Activated naive CD4-positive, alpha-beta T cell treated with anti-CD3 and anti-CD28 coated beads, Interleukin-2, amount 50 U/mL, for 24 hours (primary cell): ENCODE results near the gene SYT8.
"Not testable (repeated sequence)": the region's sequence is repeated elsewhere in the genome, so short reads cannot be mapped to it uniquely, and the experiment has no call there.

Experiments used
- H3K27ac Mint-ChIP-seq: one replicate; pipeline ENCODE4 v1.8.0; 2021; ENCODE audit warnings: mild to moderate bottlenecking, mixed read lengths
- H3K27me3 Mint-ChIP-seq: one replicate; pipeline ENCODE4 v1.8.0; 2021; ENCODE audit warnings: mixed read lengths
- H3K36me3 Mint-ChIP-seq: one replicate; pipeline ENCODE4 v1.8.0; 2021; ENCODE audit warnings: mixed read lengths
- H3K4me1 Mint-ChIP-seq: one replicate; pipeline ENCODE4 v1.8.0; 2021; ENCODE audit warnings: mixed read lengths
- H3K4me3 Mint-ChIP-seq: one replicate; pipeline ENCODE4 v1.8.0; 2021; ENCODE audit warnings: mild to moderate bottlenecking, mixed read lengths
- H3K9me3 Mint-ChIP-seq: one replicate; pipeline ENCODE4 v1.8.0; 2021; ENCODE audit warnings: mixed read lengths

SYT8 gene

GRCh38 chr11:1875093-1875850 lies 40.5 kb downstream of the SYT8 start:
- H3K36me3 Mint-ChIP-seq: no peaks in the 10 kb centered on the region
- no peaks in the 10 kb centered on the region for H3K27me3 Mint-ChIP-seq
- H3K4me1 Mint-ChIP-seq: peaks cover 41% of the 10 kb centered on the region
- H3K9me3 Mint-ChIP-seq: no peaks in the 10 kb centered on the region
- H3K4me3 Mint-ChIP-seq: no peak overlapping the region
- no peak overlapping the region for H3K27ac Mint-ChIP-seq

GRCh38 chr11:1875851-1876301 lies 41.1 kb downstream of the SYT8 start:
- not testable (repeated sequence) for H3K9me3 Mint-ChIP-seq, H3K27me3 Mint-ChIP-seq, H3K36me3 Mint-ChIP-seq, H3K27ac Mint-ChIP-seq, H3K4me3 Mint-ChIP-seq
- peaks cover 39% of the 10 kb centered on the region for H3K4me1 Mint-ChIP-seq

DNA sequence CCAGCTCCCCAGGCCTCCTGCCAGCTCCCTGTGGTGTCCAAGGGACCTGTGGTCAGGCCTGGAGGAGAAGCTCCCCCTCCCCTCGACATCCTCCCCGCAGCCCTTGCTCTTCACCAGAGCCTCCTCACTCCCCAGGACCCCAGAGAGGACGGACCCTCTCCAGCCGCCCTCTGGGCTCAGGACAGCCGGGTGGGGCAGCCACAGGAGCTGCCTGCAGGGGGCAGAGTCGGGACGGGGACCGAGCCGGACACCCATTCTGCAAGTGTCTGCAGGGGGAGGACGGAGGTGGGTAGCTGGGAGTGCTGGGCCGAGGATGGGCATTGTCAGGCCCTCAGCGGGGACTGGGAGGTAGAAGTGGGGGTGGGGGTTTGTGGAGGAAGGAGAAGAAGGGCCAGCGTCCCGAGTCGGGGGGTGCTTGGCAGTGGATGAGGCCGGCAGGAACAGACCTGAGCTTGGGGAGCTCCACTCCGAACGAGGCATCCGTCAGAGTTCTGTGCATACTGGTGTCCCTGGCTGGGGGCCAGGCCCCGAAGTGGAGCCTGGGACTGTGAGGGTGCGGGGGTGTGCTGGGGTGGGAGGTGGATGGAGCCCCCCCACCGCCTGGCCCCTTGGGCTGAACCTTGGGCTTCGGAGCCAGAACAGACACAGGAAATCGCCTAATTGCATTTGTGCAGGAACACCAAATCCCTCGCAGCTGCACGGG lies 41.7 kb downstream of the SYT8 start:
- no peaks in the 10 kb centered on the region for H3K36me3 Mint-ChIP-seq
- peaks cover 35% of the 10 kb centered on the region for H3K4me1 Mint-ChIP-seq
- H3K9me3 Mint-ChIP-seq: no peaks in the 10 kb centered on the region
- H3K27ac Mint-ChIP-seq: no peak overlapping the region
- no peaks in the 10 kb centered on the region for H3K27me3 Mint-ChIP-seq
- no peak overlapping the region for H3K4me3 Mint-ChIP-seq

GRCh38 chr11:1877211-1878136 lies 42.7 kb downstream of the SYT8 start:
- H3K36me3 Mint-ChIP-seq: no peaks in the 10 kb centered on the region
- H3K4me3 Mint-ChIP-seq: no peak overlapping the region
- no peaks in the 10 kb centered on the region for H3K9me3 Mint-ChIP-seq
- H3K4me1 Mint-ChIP-seq: peaks cover 28% of the 10 kb centered on the region
- no peaks in the 10 kb centered on the region for H3K27me3 Mint-ChIP-seq
- H3K27ac Mint-ChIP-seq: no peak overlapping the region

- Mint-ChIP-seq H3K9me3 (no peaks in the 10 kb centered on the region), H3K27me3 (no peaks in the 10 kb centered on the region), H3K27ac (no peak overlapping the region), H3K36me3 (no peaks in the 10 kb centered on the region), H3K4me1 (peaks cover 19% of the 10 kb centered on the region), H3K4me3 (no peak overlapping the region)
Measured at GRCh38 chr11:1878137-1879031, 43.6 kb downstream of the SYT8 start.

- no peaks in the 10 kb centered on the region for H3K36me3 Mint-ChIP-seq
- peaks cover 16% of the 10 kb centered on the region for H3K4me1 Mint-ChIP-seq
- no peaks in the 10 kb centered on the region for H3K9me3 Mint-ChIP-seq
- no peak overlapping the region for H3K27ac Mint-ChIP-seq
- H3K4me3 Mint-ChIP-seq: no peak overlapping the region
- no peaks in the 10 kb centered on the region for H3K27me3 Mint-ChIP-seq
Measured at GRCh38 chr11:1879342-1879940, 44.7 kb downstream of the SYT8 start.

DNA sequence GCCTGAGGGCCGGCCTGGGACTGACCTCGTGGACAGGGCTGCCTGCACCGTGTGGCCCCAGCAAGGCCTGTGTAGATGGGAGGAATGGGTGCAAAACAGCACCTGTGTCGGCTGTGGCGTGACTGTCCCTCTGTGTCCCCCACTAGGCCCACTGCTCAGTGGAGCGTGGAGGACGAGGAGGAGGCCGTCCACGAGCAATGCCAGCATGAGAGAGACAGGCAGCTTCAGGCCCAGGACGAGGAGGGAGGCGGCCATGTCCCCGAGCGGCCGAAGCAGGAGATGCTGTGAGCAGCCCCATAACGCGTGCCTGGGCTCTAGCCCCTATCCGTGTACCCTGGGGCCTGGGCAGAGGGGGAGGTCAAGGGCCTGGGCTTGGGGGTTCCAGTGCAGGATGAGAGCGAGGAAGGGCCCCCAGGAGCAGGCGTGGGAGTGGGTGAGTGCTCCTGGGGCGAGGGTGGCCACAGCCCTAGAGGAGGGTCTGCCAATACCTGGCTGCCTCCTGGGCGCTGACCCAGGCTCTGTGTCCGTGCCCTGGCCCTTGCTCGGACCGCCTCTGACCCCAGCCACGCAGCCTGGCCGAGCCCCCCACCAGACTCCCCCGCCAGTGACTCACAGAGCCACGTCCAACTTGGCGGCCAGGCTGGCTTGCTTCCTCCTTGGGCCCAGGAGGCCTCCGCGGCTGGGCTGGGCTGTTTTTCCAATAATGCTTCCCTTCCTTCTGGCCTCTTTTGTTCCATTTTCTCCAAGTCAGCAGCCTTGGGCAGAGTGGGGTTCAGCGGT lies 45.3 kb downstream of the SYT8 start:
- Mint-ChIP-seq H3K4me3 (no peak overlapping the region), H3K36me3 (no peaks in the 10 kb centered on the region), H3K27ac (no peak overlapping the region), H3K27me3 (no peaks in the 10 kb centered on the region), H3K9me3 (no peaks in the 10 kb centered on the region), H3K4me1 (peaks cover 16% of the 10 kb centered on the region)

DNA sequence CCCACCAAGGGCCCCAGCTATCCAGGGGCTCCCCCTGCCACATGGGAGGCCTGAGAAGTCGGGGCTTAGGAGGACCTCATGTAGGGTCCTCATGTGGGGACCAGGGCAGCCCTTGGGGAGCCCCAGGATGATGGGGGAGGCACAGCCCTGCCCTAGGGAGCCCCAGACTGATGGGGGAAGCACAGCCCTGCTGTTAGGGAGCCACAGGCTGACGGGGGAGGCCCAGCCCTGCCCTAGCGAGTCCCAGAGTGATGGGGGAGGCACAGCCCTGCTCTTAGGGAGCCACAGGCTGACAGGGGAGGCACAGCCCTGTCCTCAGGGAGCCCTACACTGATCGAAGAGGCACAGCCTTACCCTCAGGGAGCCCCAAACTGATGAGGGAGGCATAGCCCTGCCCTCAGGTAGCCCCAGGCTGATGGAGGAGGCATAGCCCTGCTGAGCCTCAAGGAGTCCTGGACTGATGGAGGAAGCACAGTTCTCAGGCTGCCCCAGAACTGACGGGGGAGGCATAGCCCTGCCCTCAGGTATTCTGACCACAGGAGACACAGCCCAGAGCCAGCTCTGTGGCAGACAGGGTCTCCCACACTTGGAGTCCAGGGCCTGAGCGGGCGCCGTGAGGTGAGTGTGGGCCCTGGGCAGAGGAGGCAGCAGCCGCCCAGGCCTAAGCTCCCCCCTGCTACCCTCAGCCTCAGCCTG lies 46.1 kb downstream of the SYT8 start:
- no peak overlapping the region for H3K4me3 Mint-ChIP-seq
- no peaks in the 10 kb centered on the region for H3K27me3 Mint-ChIP-seq
- H3K9me3 Mint-ChIP-seq: no peaks in the 10 kb centered on the region
- H3K36me3 Mint-ChIP-seq: no peaks in the 10 kb centered on the region
- no peak overlapping the region for H3K27ac Mint-ChIP-seq
- peaks cover 12% of the 10 kb centered on the region for H3K4me1 Mint-ChIP-seq

DNA sequence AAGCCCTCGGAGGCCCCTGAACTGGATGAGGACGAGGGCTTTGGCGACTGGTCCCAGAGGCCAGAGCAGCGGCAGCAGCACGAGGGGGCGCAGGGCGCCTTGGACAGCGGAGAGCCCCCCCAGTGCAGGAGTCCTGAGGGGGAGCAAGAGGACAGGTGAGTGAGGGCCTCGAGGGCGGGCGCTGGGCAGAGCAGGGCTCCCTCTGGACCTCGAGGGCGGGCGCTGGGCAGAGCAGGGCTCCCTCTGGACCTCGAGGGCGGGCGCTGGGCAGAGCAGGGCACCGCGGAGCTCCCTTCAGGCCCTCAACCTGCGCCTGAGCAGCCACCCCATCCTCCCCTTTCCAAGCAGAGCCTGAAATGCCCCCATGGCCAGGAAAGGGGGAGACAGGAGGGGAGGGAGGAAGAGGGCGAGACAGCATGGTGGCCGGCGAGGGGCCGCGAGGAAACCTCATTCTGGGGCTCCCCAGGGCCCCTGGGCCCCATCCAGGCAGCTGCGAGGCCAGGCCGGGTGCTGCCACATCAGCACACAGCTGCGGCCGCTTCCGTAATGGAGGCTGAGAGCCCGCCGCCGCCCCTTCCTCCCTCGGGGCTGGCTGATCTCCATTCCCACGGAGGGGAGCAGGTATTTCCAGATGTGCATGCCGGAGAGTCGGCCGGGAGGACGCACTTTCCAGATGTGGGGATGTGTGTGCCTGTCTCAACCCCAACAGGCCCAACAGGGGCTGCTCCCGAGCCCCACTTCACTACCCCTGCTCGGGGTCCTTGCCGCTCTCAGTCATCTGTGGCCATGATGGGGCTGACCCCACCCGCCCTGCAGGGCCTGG lies 46.9 kb downstream of the SYT8 start:
- Mint-ChIP-seq H3K27me3 (no peaks in the 10 kb centered on the region), H3K4me1 (peaks cover 12% of the 10 kb centered on the region), H3K9me3 (no peaks in the 10 kb centered on the region), H3K4me3 (no peak overlapping the region), H3K27ac (no peak overlapping the region), H3K36me3 (no peaks in the 10 kb centered on the region)

GRCh38 chr11:1882265-1883238 lies 47.8 kb downstream of the SYT8 start:
- H3K27me3 Mint-ChIP-seq: no peaks in the 10 kb centered on the region
- no peak overlapping the region for H3K27ac Mint-ChIP-seq
- H3K9me3 Mint-ChIP-seq: no peaks in the 10 kb centered on the region
- no peak overlapping the region for H3K4me3 Mint-ChIP-seq
- no peaks in the 10 kb centered on the region for H3K36me3 Mint-ChIP-seq
- peaks cover 10% of the 10 kb centered on the region for H3K4me1 Mint-ChIP-seq

GRCh38 chr11:1883346-1884302 lies 48.8 kb downstream of the SYT8 start:
- no peaks in the 10 kb centered on the region for H3K9me3 Mint-ChIP-seq
- no peak overlapping the region for H3K27ac Mint-ChIP-seq
- H3K4me1 Mint-ChIP-seq: peaks cover 13% of the 10 kb centered on the region
- H3K36me3 Mint-ChIP-seq: no peaks in the 10 kb centered on the region
- H3K27me3 Mint-ChIP-seq: no peaks in the 10 kb centered on the region
- no peak overlapping the region for H3K4me3 Mint-ChIP-seq
